ENCODE results near the gene NPRL2. TPM values are rescaled to one million over a fixed set of nuclear protein-coding genes. Genes with fewer than 3 reads are reported as not detected.

Gene NPRL2
- total RNA-seq, 1 donor from 2014 or later: 23.3 TPM

GRCh38 chr3:50383750-50384149 is 33.2 kb upstream of the NPRL2 start:
- DNase-seq (ENCODE audit: low spot score in 2 of 2, unreplicated experiment in 2 of 2): no peak
- no peak overlapping the region for H3K4me3 Mint-ChIP-seq
- H3K27ac Mint-ChIP-seq: no peak overlapping the region
- H3K4me1 Mint-ChIP-seq: peaks cover 19% of the 10 kb centered on the region
- H3K27me3 Mint-ChIP-seq (ENCODE audit: low read depth): peaks cover 4% of the 10 kb centered on the region
- H3K9me3 Mint-ChIP-seq: no peaks in the 10 kb centered on the region
- no peaks in the 10 kb centered on the region for H3K36me3 Mint-ChIP-seq
- TF ChIP-seq CTCF (IDR thresholded peaks at IDR 0.05; ENCODE audit: unreplicated experiment): no peak

- peaks cover 7% of the 10 kb centered on the region for H3K27me3 Mint-ChIP-seq (ENCODE audit: low read depth)
- peaks cover 19% of the 10 kb centered on the region for H3K4me1 Mint-ChIP-seq
- no peak overlapping the region for H3K27ac Mint-ChIP-seq
- no peak for DNase-seq (ENCODE audit: low spot score in 2 of 2, unreplicated experiment in 2 of 2)
- no peaks in the 10 kb centered on the region for H3K36me3 Mint-ChIP-seq
- H3K9me3 Mint-ChIP-seq: no peaks in the 10 kb centered on the region
- H3K4me3 Mint-ChIP-seq: no peak overlapping the region
- no peak for TF ChIP-seq CTCF (IDR thresholded peaks at IDR 0.05; ENCODE audit: unreplicated experiment)
Measured at GRCh38 chr3:50382722-50383121, 32.1 kb upstream of the NPRL2 start.

DNA sequence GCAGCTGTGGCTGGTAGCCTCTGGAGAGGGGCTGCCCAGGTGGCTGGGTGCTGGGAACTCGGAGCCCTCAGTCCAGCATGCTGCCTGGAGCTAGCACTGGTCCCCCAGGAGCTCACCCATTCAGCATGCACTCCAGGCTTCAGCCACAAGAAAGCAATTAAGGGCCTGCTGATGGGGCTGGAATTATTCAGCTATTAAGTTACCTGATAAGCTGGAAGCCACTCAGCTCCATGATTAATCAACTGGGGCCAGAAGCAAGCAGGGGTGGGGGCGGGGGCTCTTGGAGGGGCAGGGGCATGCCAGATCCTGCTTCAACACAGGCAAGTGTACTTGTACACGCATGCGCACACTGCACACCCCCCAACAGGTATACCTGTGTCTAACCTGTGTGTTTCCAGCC is 30.8 kb upstream of the NPRL2 start:
- Mint-ChIP-seq H3K27me3 (ENCODE audit: low read depth) (peaks cover 7% of the 10 kb centered on the region), H3K4me3 (no peak overlapping the region), H3K27ac (no peak overlapping the region), H3K4me1 (peaks cover 19% of the 10 kb centered on the region), H3K36me3 (no peaks in the 10 kb centered on the region), H3K9me3 (no peaks in the 10 kb centered on the region)
- TF ChIP-seq CTCF (IDR thresholded peaks at IDR 0.05; ENCODE audit: unreplicated experiment): no peak
- DNase-seq (ENCODE audit: low spot score in 2 of 2, unreplicated experiment in 2 of 2): no peak

DNA sequence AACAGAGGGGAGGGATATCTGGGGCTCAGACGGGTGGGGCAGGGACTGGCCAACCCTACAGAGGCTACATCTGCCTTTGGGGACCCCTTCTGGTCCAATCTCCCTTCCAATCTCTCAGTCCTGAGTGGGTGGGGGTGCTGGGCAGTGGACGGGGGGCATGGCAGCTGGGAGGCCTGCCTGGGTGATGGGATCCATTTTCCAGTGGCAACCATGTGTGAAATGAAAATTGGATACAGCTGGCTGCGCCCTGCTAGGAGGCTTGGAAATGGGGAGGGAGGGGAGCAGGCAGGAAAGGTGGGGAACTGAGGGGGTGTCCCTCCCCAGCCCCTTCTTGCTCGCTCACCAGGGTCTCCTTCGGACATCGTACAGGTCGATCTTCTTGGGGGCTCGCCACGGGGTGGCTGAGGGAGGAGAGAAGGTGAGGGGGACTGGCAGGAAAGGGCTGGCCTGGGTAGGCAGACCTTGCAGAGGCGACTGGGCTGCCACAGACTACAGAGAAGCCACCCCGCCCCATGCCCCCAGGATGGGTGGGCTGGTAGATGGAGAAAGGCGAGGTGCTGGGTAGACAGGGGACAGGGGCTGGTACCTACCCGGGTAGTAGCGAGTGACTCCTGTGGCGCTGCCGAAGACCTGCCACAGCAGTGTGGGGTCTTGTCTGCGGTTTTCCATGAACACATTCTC is 30.0 kb upstream of the NPRL2 start:
- Mint-ChIP-seq H3K27me3 (ENCODE audit: low read depth) (peaks cover 7% of the 10 kb centered on the region), H3K27ac (no peak overlapping the region), H3K36me3 (no peaks in the 10 kb centered on the region), H3K9me3 (no peaks in the 10 kb centered on the region), H3K4me1 (peaks cover 19% of the 10 kb centered on the region), H3K4me3 (no peak overlapping the region)
- no peak for TF ChIP-seq CTCF (IDR thresholded peaks at IDR 0.05; ENCODE audit: unreplicated experiment)
- no peak for DNase-seq (ENCODE audit: low spot score in 2 of 2, unreplicated experiment in 2 of 2)

- no peak overlapping the region for H3K4me3 Mint-ChIP-seq
- H3K27me3 Mint-ChIP-seq (ENCODE audit: low read depth): peaks cover 6% of the 10 kb centered on the region
- H3K9me3 Mint-ChIP-seq: no peaks in the 10 kb centered on the region
- no peak for TF ChIP-seq CTCF (IDR thresholded peaks at IDR 0.05; ENCODE audit: unreplicated experiment)
- no peak overlapping the region for H3K27ac Mint-ChIP-seq
- H3K36me3 Mint-ChIP-seq: no peaks in the 10 kb centered on the region
- peaks cover 24% of the 10 kb centered on the region for H3K4me1 Mint-ChIP-seq
- no peak for DNase-seq (ENCODE audit: low spot score in 2 of 2, unreplicated experiment in 2 of 2)
Measured at GRCh38 chr3:50378757-50379156, 28.2 kb upstream of the NPRL2 start.

- H3K27me3 Mint-ChIP-seq (ENCODE audit: low read depth): peaks cover 3% of the 10 kb centered on the region
- no peaks in the 10 kb centered on the region for H3K9me3 Mint-ChIP-seq
- H3K27ac Mint-ChIP-seq: no peak overlapping the region
- DNase-seq (ENCODE audit: low spot score in 2 of 2, unreplicated experiment in 2 of 2): no peak
- no peaks in the 10 kb centered on the region for H3K36me3 Mint-ChIP-seq
- H3K4me3 Mint-ChIP-seq: no peak overlapping the region
- peaks cover 28% of the 10 kb centered on the region for H3K4me1 Mint-ChIP-seq
- TF ChIP-seq CTCF (IDR thresholded peaks at IDR 0.05; ENCODE audit: unreplicated experiment): no peak
Measured at GRCh38 chr3:50378024-50378423, 27.4 kb upstream of the NPRL2 start.

Measured in mesothelial cell of epicardium (in vitro differentiated cells).